Measurements from ENCODE around the gene CSNK2A1. TPM values are rescaled to one million over a fixed set of nuclear protein-coding genes. Genes with fewer than 3 reads are reported as not detected.

The CSNK2A1 gene
- polyA plus RNA-seq, 1 donor from 2014 or later, result 255 TPM

GRCh38 chr20:475463-476357 is 67.9 kb downstream of the CSNK2A1 start:
- H3F3A ChIP-seq (ENCODE audit: insufficient read depth, low read length, poor library complexity, severe bottlenecking), result no peaks in the 10 kb centered on the region
- H3K27ac ChIP-seq (ENCODE audit: low read length), result no peak overlapping the region
- no peaks in the 10 kb centered on the region for H3K9me3 ChIP-seq (ENCODE audit: low read length)
- H3K9ac ChIP-seq (ENCODE audit: low read length), result no peak overlapping the region
- no peak overlapping the region for H3K4me3 ChIP-seq (ENCODE audit: low read length)
- no peaks in the 10 kb centered on the region for H3K9me2 ChIP-seq (ENCODE audit: insufficient read depth, low read length)
- no peaks in the 10 kb centered on the region for H3K79me2 ChIP-seq (replicated peaks; ENCODE audit: insufficient read depth, low read length)
- no peaks in the 10 kb centered on the region for H4K20me1 ChIP-seq (ENCODE audit: insufficient read depth)
- no peak overlapping the region for H2AFZ ChIP-seq (ENCODE audit: low read depth, low read length)
- H3K36me3 ChIP-seq (ENCODE audit: insufficient read depth, low read length), result peaks cover 7% of the 10 kb centered on the region
- TF ChIP-seq REST (IDR thresholded peaks at IDR 0.05; ENCODE audit: borderline replicate concordance) (no peak), TAF1 (IDR thresholded peaks at IDR 0.05; ENCODE audit: low read depth) (no peak), SMC3 (conservative IDR thresholded peaks at IDR 0.05; ENCODE audit: poor library complexity) (no peak), CTCF (IDR thresholded peaks at IDR 0.05; ENCODE audit: poor library complexity, severe bottlenecking) (no peak), MXI1 (conservative IDR thresholded peaks at IDR 0.05; ENCODE audit: poor library complexity, severe bottlenecking) (no peak), RAD21 (conservative IDR thresholded peaks at IDR 0.05) (no peak), EP300 (conservative IDR thresholded peaks at IDR 0.05; ENCODE audit: poor library complexity, severe bottlenecking) (no peak), POLR2AphosphoS5 (IDR thresholded peaks at IDR 0.05) (no peak), EZH2 (IDR thresholded peaks at IDR 0.05; ENCODE audit: borderline replicate concordance, insufficient read depth, low read length, poor library complexity, severe bottlenecking) (no peak)
- H3K27me3 ChIP-seq (ENCODE audit: insufficient read depth, low read depth, low read length), result no peaks in the 10 kb centered on the region
- no peak overlapping the region for H3K4me2 ChIP-seq (ENCODE audit: low read length)

- TF ChIP-seq TAF1 (IDR thresholded peaks at IDR 0.05; ENCODE audit: low read depth) (no peak), CTCF (IDR thresholded peaks at IDR 0.05; ENCODE audit: poor library complexity, severe bottlenecking) (no peak), REST (IDR thresholded peaks at IDR 0.05; ENCODE audit: borderline replicate concordance) (no peak), MXI1 (conservative IDR thresholded peaks at IDR 0.05; ENCODE audit: poor library complexity, severe bottlenecking) (no peak), SMC3 (conservative IDR thresholded peaks at IDR 0.05; ENCODE audit: poor library complexity) (no peak), POLR2AphosphoS5 (IDR thresholded peaks at IDR 0.05) (no peak), RAD21 (conservative IDR thresholded peaks at IDR 0.05) (no peak), EP300 (conservative IDR thresholded peaks at IDR 0.05; ENCODE audit: poor library complexity, severe bottlenecking) (no peak), EZH2 (IDR thresholded peaks at IDR 0.05; ENCODE audit: borderline replicate concordance, insufficient read depth, low read length, poor library complexity, severe bottlenecking) (no peak)
- H3K9me3 ChIP-seq (ENCODE audit: low read length), result no peaks in the 10 kb centered on the region
- H4K20me1 ChIP-seq (ENCODE audit: insufficient read depth), result no peaks in the 10 kb centered on the region
- no peak overlapping the region for H3K27ac ChIP-seq (ENCODE audit: low read length)
- no peaks in the 10 kb centered on the region for H3K36me3 ChIP-seq (ENCODE audit: insufficient read depth, low read length)
- no peak overlapping the region for H3K9ac ChIP-seq (ENCODE audit: low read length)
- no peaks in the 10 kb centered on the region for H3K9me2 ChIP-seq (ENCODE audit: insufficient read depth, low read length)
- H3F3A ChIP-seq (ENCODE audit: insufficient read depth, low read length, poor library complexity, severe bottlenecking), result no peaks in the 10 kb centered on the region
- no peaks in the 10 kb centered on the region for H3K79me2 ChIP-seq (replicated peaks; ENCODE audit: insufficient read depth, low read length)
- no peak overlapping the region for H2AFZ ChIP-seq (ENCODE audit: low read depth, low read length)
- no peak overlapping the region for H3K4me3 ChIP-seq (ENCODE audit: low read length)
- H3K27me3 ChIP-seq (ENCODE audit: insufficient read depth, low read depth, low read length), result no peaks in the 10 kb centered on the region
- no peak overlapping the region for H3K4me2 ChIP-seq (ENCODE audit: low read length)
Observed at GRCh38 chr20:474581-474980, 69.0 kb downstream of the CSNK2A1 start.
